BJ (cell line): Measurements from ENCODE around the gene LSS. TPM values are rescaled to one million over a fixed set of nuclear protein-coding genes. Genes with fewer than 3 reads are reported as not detected.

ENCODE experiments used
- CTCF ChIA-PET: fragments of 350-600 bp; formaldehyde crosslinking; extraction: SDS; loops from one replicate; lab custom pipeline; 2021; ENCODE audit warnings: antibody characterized with exemption, inconsistent platforms; lab: Yijun Ruan, JAX
- POLR2A ChIA-PET: fragments of 300-600 bp; sonication (Branson Sonifier 250); formaldehyde crosslinking; extraction: SDS; loops from one replicate; lab custom pipeline; 2021; ENCODE audit warnings: antibody characterized with exemption; lab: Charles Lee
- DNase-seq: peaks from one replicate; pipeline ENCODE4 v3.0.0-alpha.2; 2011; ENCODE audit warnings: low read depth
- H3K27me3 ChIP-seq: 2 replicates; pipeline ENCODE4 v1.6.0; 2011; ENCODE audit warnings: low read length; ENCODE audit not compliant: control insufficient read depth, insufficient read depth
- H3K36me3 ChIP-seq: 2 replicates; pipeline ENCODE4 v1.5.1; 2011; ENCODE audit warnings: low read length; ENCODE audit not compliant: control insufficient read depth, insufficient read depth
- H3K4me3 ChIP-seq: 2 replicates; pipeline ENCODE4 v1.5.1; 2011; ENCODE audit warnings: low read depth, mild to moderate bottlenecking, control low read depth, low read length
- CTCF ChIP-seq: IDR thresholded peaks from 2 replicates; pipeline ENCODE4 v1.5.1; 2011; ENCODE audit warnings: low read depth, mild to moderate bottlenecking, control low read depth, inconsistent platforms, low read length, moderate library complexity; ENCODE audit not compliant: insufficient read depth
- polyA plus RNA-seq: library from polyadenylated mRNA; depleted of rRNA; stranded (reverse); fragments of >200 nt; gene quantifications from 2 replicates; pipeline ENCODE4 v1.2.3, GENCODE V29; 2011

LSS gene
- polyA plus RNA-seq, 1 experiment = 59.9 TPM

- POLR2A ChIA-PET = no interaction called here
- no peaks in the 10 kb centered on the region for H3K27me3 ChIP-seq
- TF ChIP-seq CTCF = no peak
- H3K36me3 ChIP-seq = no peaks in the 10 kb centered on the region
- CTCF ChIA-PET = interaction anchor here (0.6 to 1.9 kb wide), 17 partner anchors 9 to 216 kb away, joined by 3 to 21 read pairs (median 3); no protein-coding TSS in a partner anchor
- no peak overlapping the region for H3K4me3 ChIP-seq
- no peak for DNase-seq
Observed at GRCh38 chr21:46151989-46152926, 76.3 kb downstream of the LSS start.

GRCh38 chr21:46151261-46151988 lies 77.1 kb downstream of the LSS start:
- ChIA-PET POLR2A (no interaction called here), CTCF (no interaction called here)
- Histone ChIP-seq H3K4me3 (no peak overlapping the region), H3K27me3 (no peaks in the 10 kb centered on the region), H3K36me3 (no peaks in the 10 kb centered on the region)
- TF ChIP-seq CTCF = no peak
- no peak for DNase-seq

- H3K27me3 ChIP-seq = no peaks in the 10 kb centered on the region
- H3K4me3 ChIP-seq = no peak overlapping the region
- TF ChIP-seq CTCF = no peak
- ChIA-PET CTCF (no interaction called here), POLR2A (no interaction called here)
- no peaks in the 10 kb centered on the region for H3K36me3 ChIP-seq
- no peak for DNase-seq
Observed at GRCh38 chr21:46150491-46151121, 78.0 kb downstream of the LSS start.

GRCh38 chr21:46150073-46150472 lies 78.5 kb downstream of the LSS start:
- H3K27me3 ChIP-seq = no peaks in the 10 kb centered on the region
- H3K36me3 ChIP-seq = no peaks in the 10 kb centered on the region
- DNase-seq = no peak
- POLR2A ChIA-PET = no interaction called here
- CTCF ChIA-PET = no interaction called here
- H3K4me3 ChIP-seq = no peak overlapping the region
- no peak for TF ChIP-seq CTCF
